ENCODE results near the gene FAM111B.
"Not testable (repeated sequence)": the region's sequence is repeated elsewhere in the genome, so short reads cannot be mapped to it uniquely, and the experiment has no call there.

Gene FAM111B

GRCh38 chr11:59106363-59107336 lies at the start of gene FAM111B:
FAM111B (plus strand) TSS chr11:59107237; CDS start chr11:59109626, 2,389 bp downstream.
- DNase-seq = peak; percentile 98

- peak; percentile 95 for DNase-seq
These were observed 48.7 kb upstream of the FAM111B start for GRCh38 chr11:59058120-59059033.

- DNase-seq = not testable (repeated sequence)
These were observed 46.9 kb upstream of the FAM111B start for GRCh38 chr11:59060096-59060495.

GRCh38 chr11:59062602-59063529 lies 44.2 kb upstream of the FAM111B start:
- no peak for DNase-seq

- not testable (repeated sequence) for DNase-seq
These were observed 42.9 kb upstream of the FAM111B start for GRCh38 chr11:59063996-59064727.

GRCh38 chr11:59069087-59069486 lies 38.0 kb upstream of the FAM111B start:
- DNase-seq = no peak

GRCh38 chr11:59076876-59077571 lies 30.0 kb upstream of the FAM111B start:
- DNase-seq = no peak

GRCh38 chr11:59078435-59078834 lies 28.6 kb upstream of the FAM111B start:
- no peak for DNase-seq

- no peak for DNase-seq
These were observed 28.0 kb upstream of the FAM111B start for GRCh38 chr11:59079086-59079485.

- not testable (repeated sequence) for DNase-seq
These were observed 26.6 kb upstream of the FAM111B start for GRCh38 chr11:59080421-59080820.

GRCh38 chr11:59081430-59082020 lies 25.5 kb upstream of the FAM111B start:
- not testable (repeated sequence) for DNase-seq

- not testable (repeated sequence) for DNase-seq
These were observed 21.0 kb upstream of the FAM111B start, which contains the start of gene GLYATL1B for GRCh38 chr11:59086007-59086406. GLYATL1B (plus strand) TSS chr11:59086307; CDS start chr11:59086307, 0 bp downstream.

GRCh38 chr11:59088162-59088561 lies 18.9 kb upstream of the FAM111B start:
- DNase-seq = no peak

GRCh38 chr11:59093576-59093975 lies 13.5 kb upstream of the FAM111B start:
- not testable (repeated sequence) for DNase-seq

- DNase-seq = not testable (repeated sequence)
These were observed 11.8 kb upstream of the FAM111B start for GRCh38 chr11:59095225-59095624.

GRCh38 chr11:59095972-59096575 lies 11.0 kb upstream of the FAM111B start:
- not testable (repeated sequence) for DNase-seq

- peak; percentile 7 for DNase-seq
These were observed 9.8 kb upstream of the FAM111B start for GRCh38 chr11:59097113-59097708.

GRCh38 chr11:59097938-59098337 lies 9.1 kb upstream of the FAM111B start:
- DNase-seq = peak; percentile 88

GRCh38 chr11:59102259-59102765 lies 4.7 kb upstream of the FAM111B start:
- peak; percentile 62 for DNase-seq
